ENCODE measurements around the gene CRPPA. TPM values are rescaled to one million over a fixed set of nuclear protein-coding genes. Genes with fewer than 3 reads are reported as not detected.

CRPPA gene
- total RNA-seq, 1 donor from 2014 or later, result 2.6 TPM

DNA sequence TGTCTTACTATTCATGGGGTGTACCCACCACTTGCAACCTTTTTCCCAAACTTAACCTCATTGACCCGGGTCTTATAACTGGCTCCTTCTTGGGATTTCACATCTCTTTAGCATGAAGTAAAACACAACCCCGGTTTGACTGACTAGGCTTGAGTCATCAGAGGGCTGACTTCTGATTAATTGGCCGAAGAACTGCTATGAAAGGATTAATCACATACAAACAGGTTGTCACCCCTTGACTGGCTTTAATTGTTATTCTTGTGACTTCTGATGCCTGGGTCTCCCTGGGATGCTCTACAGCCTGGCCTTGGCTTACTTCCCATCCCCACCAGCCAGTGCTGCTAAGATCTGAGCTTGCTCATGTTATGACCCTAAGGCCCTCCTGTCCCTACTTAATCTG is 8.8 kb upstream of the CRPPA start:
- Histone ChIP-seq H3K9ac (no peak overlapping the region), H3K4me1 (peaks cover 8% of the 10 kb centered on the region), H3F3A (ENCODE audit: low read depth) (no peaks in the 10 kb centered on the region), H3K79me2 (ENCODE audit: low read depth) (no peaks in the 10 kb centered on the region), H2AFZ (replicated peaks) (no peak overlapping the region), H3K36me3 (no peaks in the 10 kb centered on the region), H3K27ac (no peak overlapping the region), H3K4me2 (no peak overlapping the region), H3K9me3 (ENCODE audit: low read depth) (no peaks in the 10 kb centered on the region), H3K27me3 (no peaks in the 10 kb centered on the region), H4K20me1 (ENCODE audit: low read depth) (no peaks in the 10 kb centered on the region), H3K4me3 (no peak overlapping the region)
- no peak for TF ChIP-seq EZH2 (IDR thresholded peaks at IDR 0.05)
- TF ChIP-seq, protein P1, sequence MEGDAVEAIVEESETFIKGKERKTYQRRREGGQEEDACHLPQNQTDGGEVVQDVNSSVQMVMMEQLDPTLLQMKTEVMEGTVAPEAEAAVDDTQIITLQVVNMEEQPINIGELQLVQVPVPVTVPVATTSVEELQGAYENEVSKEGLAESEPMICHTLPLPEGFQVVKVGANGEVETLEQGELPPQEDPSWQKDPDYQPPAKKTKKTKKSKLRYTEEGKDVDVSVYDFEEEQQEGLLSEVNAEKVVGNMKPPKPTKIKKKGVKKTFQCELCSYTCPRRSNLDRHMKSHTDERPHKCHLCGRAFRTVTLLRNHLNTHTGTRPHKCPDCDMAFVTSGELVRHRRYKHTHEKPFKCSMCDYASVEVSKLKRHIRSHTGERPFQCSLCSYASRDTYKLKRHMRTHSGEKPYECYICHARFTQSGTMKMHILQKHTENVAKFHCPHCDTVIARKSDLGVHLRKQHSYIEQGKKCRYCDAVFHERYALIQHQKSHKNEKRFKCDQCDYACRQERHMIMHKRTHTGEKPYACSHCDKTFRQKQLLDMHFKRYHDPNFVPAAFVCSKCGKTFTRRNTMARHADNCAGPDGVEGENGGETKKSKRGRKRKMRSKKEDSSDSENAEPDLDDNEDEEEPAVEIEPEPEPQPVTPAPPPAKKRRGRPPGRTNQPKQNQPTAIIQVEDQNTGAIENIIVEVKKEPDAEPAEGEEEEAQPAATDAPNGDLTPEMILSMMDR (IDR thresholded peaks at IDR 0.05), result no peak
- no peak for TF ChIP-seq EZH2phosphoT487 (IDR thresholded peaks at IDR 0.05)
- peaks cover 2% of the 10 kb centered on the region for H3K27me3 Mint-ChIP-seq (ENCODE audit: insufficient read depth, low read depth)
- peaks cover 5% of the 10 kb centered on the region for H3K4me1 Mint-ChIP-seq
- no peaks in the 10 kb centered on the region for H3K9me3 Mint-ChIP-seq
- no peak overlapping the region for H3K27ac Mint-ChIP-seq
- no peak for DNase-seq (ENCODE audit: low spot score)
- H3K36me3 Mint-ChIP-seq, result no peaks in the 10 kb centered on the region
- no peak overlapping the region for H3K4me3 Mint-ChIP-seq

DNA sequence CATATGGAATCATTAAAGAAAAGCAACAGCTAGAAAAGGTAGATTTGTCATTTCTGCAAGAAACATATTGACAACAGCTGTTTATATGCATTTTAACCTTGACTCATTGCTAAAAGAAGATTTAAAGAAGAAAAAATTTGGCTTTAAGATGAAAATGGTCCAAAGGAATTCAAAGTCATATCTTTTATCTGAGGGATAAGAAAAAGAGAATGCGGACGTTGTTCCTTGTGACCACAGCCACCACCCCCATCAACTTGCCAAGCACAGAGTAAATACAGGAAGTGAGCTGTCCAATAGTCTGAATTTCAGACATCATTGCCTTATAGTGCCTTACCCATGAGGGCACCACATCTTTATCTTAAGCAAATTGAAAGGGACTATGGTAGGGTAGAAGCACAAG is 7.3 kb upstream of the CRPPA start:
- Mint-ChIP-seq H3K36me3 (no peaks in the 10 kb centered on the region), H3K9me3 (no peaks in the 10 kb centered on the region), H3K4me1 (peaks cover 5% of the 10 kb centered on the region), H3K4me3 (no peak overlapping the region), H3K27me3 (ENCODE audit: insufficient read depth, low read depth) (peaks cover 2% of the 10 kb centered on the region), H3K27ac (no peak overlapping the region)
- Histone ChIP-seq H2AFZ (replicated peaks) (no peak overlapping the region), H3K27ac (no peak overlapping the region), H3K36me3 (no peaks in the 10 kb centered on the region), H3K4me1 (peaks cover 8% of the 10 kb centered on the region), H3K9ac (no peak overlapping the region), H3K27me3 (no peaks in the 10 kb centered on the region), H3K79me2 (ENCODE audit: low read depth) (no peaks in the 10 kb centered on the region), H3K4me2 (no peak overlapping the region), H4K20me1 (ENCODE audit: low read depth) (no peaks in the 10 kb centered on the region), H3K9me3 (ENCODE audit: low read depth) (no peaks in the 10 kb centered on the region), H3K4me3 (no peak overlapping the region), H3F3A (ENCODE audit: low read depth) (no peaks in the 10 kb centered on the region)
- TF ChIP-seq EZH2phosphoT487 (IDR thresholded peaks at IDR 0.05) (no peak), EZH2 (IDR thresholded peaks at IDR 0.05) (no peak)
- TF ChIP-seq, protein P1 (IDR thresholded peaks at IDR 0.05), result no peak
- no peak for DNase-seq (ENCODE audit: low spot score)

DNA sequence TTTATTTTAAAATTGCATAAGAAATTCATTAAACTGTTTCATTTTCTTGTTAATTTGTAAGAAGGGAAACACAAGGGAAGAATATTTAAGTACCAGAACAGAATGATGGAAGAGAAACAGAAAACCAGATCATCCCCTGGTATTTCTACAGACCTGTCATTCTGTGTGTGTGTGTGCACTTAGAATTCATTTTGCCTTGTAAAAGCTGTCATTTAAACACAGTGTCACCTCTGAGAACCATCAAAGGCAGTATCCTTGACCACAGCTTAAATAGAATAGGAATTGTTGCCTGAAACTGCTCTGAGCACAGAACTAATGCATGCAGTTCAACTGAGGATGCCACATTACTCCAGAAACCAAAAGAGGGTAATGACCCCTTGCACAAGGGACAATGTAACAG is 6.8 kb upstream of the CRPPA start:
- H3K79me2 ChIP-seq (ENCODE audit: low read depth), result no peaks in the 10 kb centered on the region
- H3K36me3 Mint-ChIP-seq, result no peaks in the 10 kb centered on the region
- no peak overlapping the region for H3K27ac Mint-ChIP-seq
- peaks cover 8% of the 10 kb centered on the region for H3K4me1 ChIP-seq
- no peak for DNase-seq (ENCODE audit: low spot score)
- H3F3A ChIP-seq (ENCODE audit: low read depth), result no peaks in the 10 kb centered on the region
- no peak overlapping the region for H3K27ac ChIP-seq
- no peak overlapping the region for H3K4me2 ChIP-seq
- H3K36me3 ChIP-seq, result no peaks in the 10 kb centered on the region
- no peak overlapping the region for H2AFZ ChIP-seq (replicated peaks)
- TF ChIP-seq, protein P1 (IDR thresholded peaks at IDR 0.05), result no peak
- TF ChIP-seq EZH2 (IDR thresholded peaks at IDR 0.05), result no peak
- no peak for TF ChIP-seq EZH2phosphoT487 (IDR thresholded peaks at IDR 0.05)
- H3K4me3 Mint-ChIP-seq, result no peak overlapping the region
- peaks cover 2% of the 10 kb centered on the region for H3K27me3 Mint-ChIP-seq (ENCODE audit: insufficient read depth, low read depth)
- H3K9ac ChIP-seq, result no peak overlapping the region
- H3K9me3 ChIP-seq (ENCODE audit: low read depth), result no peaks in the 10 kb centered on the region
- H3K27me3 ChIP-seq, result no peaks in the 10 kb centered on the region
- H3K4me3 ChIP-seq, result no peak overlapping the region
- peaks cover 5% of the 10 kb centered on the region for H3K4me1 Mint-ChIP-seq
- no peaks in the 10 kb centered on the region for H3K9me3 Mint-ChIP-seq
- H4K20me1 ChIP-seq (ENCODE audit: low read depth), result no peaks in the 10 kb centered on the region
